IMR-90 (cell line): ENCODE results near the gene KLK10. TPM values are rescaled to one million over a fixed set of nuclear protein-coding genes. Genes with fewer than 3 reads are reported as not detected.

Experiments used
- ATAC-seq: fragments of 200-7000 bp; cut with Tn5 transposase; 2 replicates; pipeline ENCODE4 v1.9.1; 2020; ENCODE audit warnings: low read depth, mild to moderate bottlenecking, moderate library complexity
- BruUV-seq: library from RNA; stranded (reverse); fragments of 400-500 nt; replicated peaks from 2 replicates; lab custom pipeline; 2021; lab: Mats Ljungman, UMichigan
- CTCF ChIA-PET: fragments of 300-600 bp; formaldehyde crosslinking; extraction: SDS; loops from one replicate; lab custom pipeline; 2021; ENCODE audit warnings: antibody characterized with exemption; lab: Yijun Ruan, JAX
- POLR2A ChIA-PET: fragments of 300-600 bp; sonication (Branson Sonifier 250); formaldehyde crosslinking; loops from one replicate; lab custom pipeline; 2022; ENCODE audit warnings: antibody characterized with exemption; ENCODE audit not compliant: unreplicated experiment; lab: Charles Lee
- DNase-seq: peaks from one replicate; pipeline ENCODE4 v3.0.0; 2013
- H2AFZ ChIP-seq: replicated peaks from 2 replicates; pipeline ENCODE3; 2013; ENCODE audit warnings: low read length, mild to moderate bottlenecking; ENCODE audit not compliant: poor library complexity
- H2AK5ac ChIP-seq: 2 replicates; pipeline ENCODE4 v1.6.1; 2013; ENCODE audit warnings: low read depth, low read length, inconsistent platforms
- H2AK9ac ChIP-seq: replicated peaks from 2 replicates; pipeline ENCODE3; 2013; ENCODE audit warnings: mild to moderate bottlenecking, low read depth, low read length, moderate library complexity; ENCODE audit not compliant: poor library complexity
- H2BK120ac ChIP-seq: 2 replicates; pipeline ENCODE4 v1.6.1; 2013; ENCODE audit warnings: low read depth, low read length, inconsistent platforms
- H2BK15ac ChIP-seq: 3 replicates; pipeline ENCODE4 v1.6.1; 2013; ENCODE audit warnings: low read depth, low read length, inconsistent platforms
- H2BK20ac ChIP-seq: 2 replicates; pipeline ENCODE4 v1.6.1; 2013; ENCODE audit warnings: low read depth, mild to moderate bottlenecking, inconsistent platforms, low read length, moderate library complexity
- H2BK5ac ChIP-seq: 2 replicates; pipeline ENCODE4 v1.6.1; 2013; ENCODE audit warnings: mild to moderate bottlenecking, low read depth, low read length, inconsistent platforms; ENCODE audit not compliant: poor library complexity, severe bottlenecking
- H3K14ac ChIP-seq: replicated peaks from 2 replicates; pipeline ENCODE4 v1.6.1; 2013; ENCODE audit warnings: low read depth, low read length, inconsistent platforms
- H3K18ac ChIP-seq: 2 replicates; pipeline ENCODE4 v1.6.1; 2013; ENCODE audit warnings: low read depth, low read length, control low read depth
- H3K23ac ChIP-seq: 2 replicates; pipeline ENCODE4 v1.6.1; 2013; ENCODE audit warnings: low read depth, low read length, inconsistent platforms
- H3K27ac ChIP-seq: 2 replicates; pipeline ENCODE4 v1.5.1; 2013; ENCODE audit warnings: mild to moderate bottlenecking, control low read depth, low read length; ENCODE audit not compliant: insufficient read depth
- H3K27me3 ChIP-seq: 2 replicates; pipeline ENCODE4 v1.6.1; 2013; ENCODE audit warnings: low read length; ENCODE audit not compliant: control insufficient read depth, insufficient read depth
- H3K36me3 ChIP-seq: 2 replicates; pipeline ENCODE4 v1.6.1; 2013; ENCODE audit warnings: low read length, mixed read lengths; ENCODE audit not compliant: control insufficient read depth, insufficient read depth
- H3K4ac ChIP-seq: 2 replicates; pipeline ENCODE4 v1.6.1; 2013; ENCODE audit warnings: low read depth, low read length, inconsistent platforms
- H3K4me1 ChIP-seq: 2 replicates; pipeline ENCODE4 v1.6.1; 2013; ENCODE audit warnings: low read length, mixed read lengths; ENCODE audit not compliant: control insufficient read depth, insufficient read depth
- H3K4me2 ChIP-seq: 2 replicates; pipeline ENCODE4 v1.6.1; 2013; ENCODE audit warnings: low read depth, mild to moderate bottlenecking, control low read depth, low read length, moderate library complexity
- H3K4me3 ChIP-seq: 2 replicates; pipeline ENCODE4 v1.5.1; 2013; ENCODE audit warnings: low read depth, mild to moderate bottlenecking, control low read depth, low read length, moderate library complexity; ENCODE audit not compliant: insufficient read depth
- H3K56ac ChIP-seq: 2 replicates; pipeline ENCODE4 v1.6.1; 2013; ENCODE audit warnings: low read length, inconsistent platforms; ENCODE audit not compliant: insufficient read depth; ENCODE audit errors: extremely low read depth
- H3K79me1 ChIP-seq, 2 experiments: 2 replicates each; pipeline ENCODE4 v1.6.1; 2013; ENCODE audit warnings: low read length in 2 of 2, inconsistent platforms in 1 of 2, low read depth in 1 of 2
- H3K9ac ChIP-seq: 2 replicates; pipeline ENCODE4 v1.6.1; 2013; ENCODE audit warnings: low read depth, low read length, control low read depth
- H3K9me1 ChIP-seq: 2 replicates; pipeline ENCODE4 v1.6.1; 2013; ENCODE audit warnings: low read length, inconsistent platforms; ENCODE audit not compliant: insufficient read depth
- H3K9me3 ChIP-seq: 2 replicates; pipeline ENCODE4 v1.6.1; 2013; ENCODE audit warnings: low read length; ENCODE audit not compliant: control insufficient read depth, insufficient read depth
- H4K20me1 ChIP-seq: 2 replicates; pipeline ENCODE4 v1.6.1; 2013; ENCODE audit warnings: low read length, inconsistent platforms; ENCODE audit not compliant: insufficient read depth
- H4K5ac ChIP-seq: 2 replicates; pipeline ENCODE4 v1.6.1; 2013; ENCODE audit warnings: mild to moderate bottlenecking, low read depth, low read length, control low read depth
- H4K8ac ChIP-seq, 2 experiments: 2 replicates each; pipeline ENCODE4 v1.6.1; 2013; ENCODE audit warnings: low read depth in 2 of 2, low read length in 2 of 2, control low read depth in 1 of 2, inconsistent platforms in 1 of 2
- H4K91ac ChIP-seq: 2 replicates; pipeline ENCODE4 v1.6.1; 2013; ENCODE audit warnings: low read depth, low read length, inconsistent platforms; ENCODE audit not compliant: insufficient read depth
- BHLHE40 ChIP-seq: fragments of 150-350 bp; IDR thresholded peaks from 2 replicates; pipeline ENCODE4 v1.6.1; 2016; ENCODE audit warnings: mild to moderate bottlenecking, low read depth, low read length
- CTCF ChIP-seq: conservative IDR thresholded peaks from 2 replicates; pipeline ENCODE4 v1.5.1; 2012; ENCODE audit warnings: mild to moderate bottlenecking, low read depth, low read length, improper control_type of control experiment
- FOS ChIP-seq: fragments of 150-350 bp; IDR thresholded peaks from 2 replicates; pipeline ENCODE4 v1.6.1; 2016; ENCODE audit warnings: low read depth, low read length
- MAFK ChIP-seq: IDR thresholded peaks from 2 replicates; pipeline ENCODE4 v1.6.1; 2012; ENCODE audit warnings: low read depth, low read length, improper control_type of control experiment
- MAZ ChIP-seq: IDR thresholded peaks from 2 replicates; pipeline ENCODE4 v1.6.1; 2012; ENCODE audit warnings: low read depth, mild to moderate bottlenecking, low read length, improper control_type of control experiment, moderate library complexity, borderline replicate concordance
- MXI1 ChIP-seq: IDR thresholded peaks from 2 replicates; pipeline ENCODE4 v1.6.1; 2012; ENCODE audit warnings: low read depth, mild to moderate bottlenecking, low read length, moderate library complexity, borderline replicate concordance
- NFE2L2 ChIP-seq: fragments of 150-350 bp; IDR thresholded peaks from 2 replicates; pipeline ENCODE4 v1.6.1; 2016; ENCODE audit warnings: low read depth, mild to moderate bottlenecking, low read length
- RAD21 ChIP-seq: IDR thresholded peaks from 2 replicates; pipeline ENCODE4 v1.6.1; 2012; ENCODE audit warnings: low read length, improper control_type of control experiment
- SMC3 ChIP-seq: fragments of 150-350 bp; IDR thresholded peaks from 2 replicates; pipeline ENCODE4 v1.6.1; 2016; ENCODE audit warnings: low read depth, mild to moderate bottlenecking, antibody characterized with exemption, low read length, moderate library complexity
- USF2 ChIP-seq: fragments of 150-350 bp; IDR thresholded peaks from 2 replicates; pipeline ENCODE4 v1.6.1; 2017; ENCODE audit warnings: mild to moderate bottlenecking, antibody characterized with exemption, low read length, low read depth
- WGBS, 2 experiments: methylation state at CpG; one replicate each; pipeline versions ENCODE4 v1.1.5 to v1.1.7; 2013; ENCODE audit warnings: missing lambda C conversion rate in 2 of 2; ENCODE audit not compliant: insufficient read length in 1 of 2; ENCODE audit errors: extremely low coverage in 2 of 2; 5-methylcytosine and 5-hydroxymethylcytosine counted together
- dilution Hi-C: fragments of 300-500 bp; cut with HindIII; formaldehyde crosslinking; loops from one replicate; pipeline ENCODE4 v1.14.3; 2018; ENCODE audit warnings: low sequenced_read_pairs; ENCODE audit not compliant: unreplicated experiment
- in situ Hi-C: fragments of 300-500 bp; cut with MboI; formaldehyde crosslinking; loops from 3 replicates; pipeline ENCODE4 v1.14.3; 2019; ENCODE audit warnings: low sequenced_read_pairs, inconsistent platforms, mixed read lengths
- intact Hi-C: fragments of 100-400 bp; cut with micrococcal nuclease; formaldehyde crosslinking; loops from 2 replicates; pipeline ENCODE4 v1.10.0; 2022
- polyA plus RNA-seq, 3 experiments: library from polyadenylated mRNA; depleted of rRNA; stranded (reverse); fragments of >200 nt; gene quantifications; 2 replicates each; pipeline ENCODE4 v1.2.3, GENCODE V29; 2012; ENCODE audit warnings: low replicate concordance in 1 of 3
- total RNA-seq: library from RNA; depleted of rRNA; stranded (reverse); fragments of >200 nt; gene quantifications from 2 replicates; pipeline ENCODE4 v1.2.3, GENCODE V29; 2012

The KLK10 gene
- total and polyA plus RNA-seq, 2 of the 4 experiments (the other 2 are of a cell fraction), result not detected

GRCh38 chr19:51043497-51043896 is 24.0 kb upstream of the KLK10 start:
- H3K4me3 ChIP-seq, result no peak overlapping the region
- H3K4me2 ChIP-seq, result no peak overlapping the region
- H3K4ac ChIP-seq, result no peak overlapping the region
- no peaks in the 10 kb centered on the region for H3K79me1 ChIP-seq
- ChIA-PET POLR2A (no interaction called here), CTCF (no interaction called here)
- no CpG with 5 or more reads among the region's 9 CpGs for WGBS, 2 experiments
- DNase-seq, result no peak
- dilution Hi-C loops, result no loop called here
- no peak for ATAC-seq
- no peak overlapping the region for H3K23ac ChIP-seq
- H3K9me3 ChIP-seq, result no peaks in the 10 kb centered on the region
- H3K14ac ChIP-seq, result no peak overlapping the region
- H3K18ac ChIP-seq, result no peak overlapping the region
- no peaks in the 10 kb centered on the region for H3K36me3 ChIP-seq
- in situ Hi-C loops, result no loop called here
- H4K8ac ChIP-seq, result no peak overlapping the region
- no peak overlapping the region for H4K91ac ChIP-seq
- no peaks in the 10 kb centered on the region for H3K9me1 ChIP-seq
- TF ChIP-seq BHLHE40 (no peak), NFE2L2 (no peak), CTCF (no peak), MXI1 (no peak), USF2 (no peak), RAD21 (no peak), SMC3 (no peak), MAFK (no peak), FOS (no peak), MAZ (no peak)
- H3K27me3 ChIP-seq, result no peaks in the 10 kb centered on the region
- no peak overlapping the region for H2BK15ac ChIP-seq
- H2BK20ac ChIP-seq, result no peak overlapping the region
- no peak overlapping the region for H4K5ac ChIP-seq
- no peak overlapping the region for H3K56ac ChIP-seq
- no peaks in the 10 kb centered on the region for H4K20me1 ChIP-seq
- H2AK5ac ChIP-seq, result no peak overlapping the region
- no TSS peak for BruUV-seq
- H3K27ac ChIP-seq, result no peak overlapping the region
- H3K4me1 ChIP-seq, result no peaks in the 10 kb centered on the region
- no peak overlapping the region for H3K9ac ChIP-seq
- H2BK5ac ChIP-seq, result no peak overlapping the region
- no peak overlapping the region for H2BK120ac ChIP-seq
- intact Hi-C loops, result no loop called here
- no peak overlapping the region for H2AFZ ChIP-seq
- H2AK9ac ChIP-seq, result no peak overlapping the region
